Measurements from ENCODE around the gene NECAB3.
"Not testable (repeated sequence)": the region's sequence is repeated elsewhere in the genome, so short reads cannot be mapped to it uniquely, and the experiment has no call there.

NECAB3 gene

GRCh38 chr20:33651562-33652048, 22.6 kb downstream of the NECAB3 start:
- no peak for DNase-seq (ENCODE audit: low read depth in 3 of 3, low spot score in 1 of 3)

DNA sequence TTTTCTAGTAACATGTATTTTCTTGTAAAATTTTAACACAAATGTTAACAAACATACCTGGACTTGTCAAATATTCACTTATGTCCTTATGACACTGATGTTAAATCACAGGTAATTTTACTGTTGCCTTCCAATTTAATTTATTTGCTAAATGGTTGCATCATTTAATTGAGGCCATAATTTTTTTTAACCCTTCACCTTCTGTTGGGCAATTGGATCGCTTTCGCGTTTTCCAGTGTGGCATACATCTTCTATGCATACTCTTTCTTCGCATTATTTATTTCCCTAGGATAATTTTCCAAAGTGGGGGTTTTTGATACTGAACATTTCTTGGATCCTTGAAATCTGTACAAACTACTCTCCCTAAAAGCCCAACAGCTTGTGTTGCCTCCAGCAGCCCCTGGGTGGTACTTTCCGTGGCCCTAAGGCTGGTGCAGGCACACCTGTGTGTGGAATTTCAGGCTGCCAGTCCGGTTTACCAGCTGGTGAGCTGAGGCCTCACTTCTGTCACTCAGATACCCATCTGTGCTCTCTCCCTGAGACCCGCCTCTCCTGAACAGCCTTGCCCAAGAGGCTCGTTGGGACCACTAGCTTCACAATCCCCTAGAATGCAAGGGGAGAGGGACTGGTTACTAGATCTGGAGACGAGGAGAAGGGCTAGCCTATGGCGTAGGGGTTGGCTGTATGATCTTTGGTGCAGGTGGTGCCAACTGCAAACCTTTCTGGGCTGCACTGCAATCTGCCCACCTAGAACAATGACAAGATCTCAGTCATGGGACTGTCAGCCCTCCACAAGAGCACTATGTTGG, 23.3 kb downstream of the NECAB3 start:
- no peak for DNase-seq (ENCODE audit: low read depth in 3 of 3, low spot score in 1 of 3)

GRCh38 chr20:33650111-33650752, 24.0 kb downstream of the NECAB3 start:
- no peak for DNase-seq (ENCODE audit: low read depth in 3 of 3, low spot score in 1 of 3)

DNA sequence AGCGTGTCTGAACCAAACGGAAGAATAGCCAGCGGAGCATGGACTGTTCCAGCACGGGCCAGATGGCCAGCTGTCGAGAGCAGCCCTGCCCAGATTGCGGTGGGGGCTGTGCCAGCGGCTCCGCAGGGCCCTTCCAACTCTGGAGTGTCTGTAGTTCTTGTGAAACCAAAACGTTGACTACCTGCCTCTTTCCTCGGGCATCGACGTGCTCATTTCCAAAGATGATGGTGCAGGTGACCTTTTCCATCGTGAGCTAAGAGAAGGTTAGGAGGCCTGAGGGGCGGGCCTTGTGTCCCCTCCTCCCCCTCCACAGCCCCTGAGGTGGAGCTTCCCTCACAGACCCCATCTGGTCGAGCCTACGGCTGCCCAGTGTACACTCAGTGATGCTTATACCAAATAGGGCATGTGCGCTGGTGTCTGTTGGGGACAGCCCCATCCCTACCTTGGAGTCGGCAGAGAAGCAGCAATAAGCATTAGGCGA, 25.0 kb downstream of the NECAB3 start:
- no peak for DNase-seq (ENCODE audit: low read depth in 3 of 3, low spot score in 1 of 3)

GRCh38 chr20:33648396-33649004, 25.7 kb downstream of the NECAB3 start:
- no peak for DNase-seq (ENCODE audit: low read depth in 3 of 3, low spot score in 1 of 3)

- DNase-seq (ENCODE audit: low read depth in 3 of 3, low spot score in 1 of 3), result no peak
These were observed 26.4 kb downstream of the NECAB3 start for GRCh38 chr20:33647603-33648395.

GRCh38 chr20:33646959-33647602, 27.1 kb downstream of the NECAB3 start:
- DNase-seq (ENCODE audit: low read depth in 3 of 3, low spot score in 1 of 3), result not testable (repeated sequence)

- no peak for DNase-seq (ENCODE audit: low read depth in 3 of 3, low spot score in 1 of 3)
These were observed 28.0 kb downstream of the NECAB3 start for GRCh38 chr20:33646191-33646590.

DNA sequence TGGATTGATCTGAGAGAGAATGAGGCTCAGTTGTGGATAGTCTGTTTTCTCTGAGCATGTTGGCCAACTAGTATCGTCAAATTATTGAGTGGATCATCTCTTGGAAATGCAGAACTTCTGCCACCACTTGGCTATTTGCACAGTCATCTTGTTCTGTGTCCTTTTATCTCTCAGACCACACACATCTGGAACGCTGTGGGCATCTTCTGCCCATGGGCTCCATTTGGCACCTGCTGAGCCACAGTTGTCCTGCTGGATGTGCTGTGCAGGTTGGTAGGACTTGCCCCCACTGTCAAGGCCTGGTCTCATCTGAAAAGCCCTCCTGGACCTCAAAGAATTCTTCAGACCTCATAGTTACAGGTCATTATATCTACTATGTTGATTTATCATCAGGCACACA, 28.8 kb downstream of the NECAB3 start:
- no peak for DNase-seq (ENCODE audit: low read depth in 3 of 3, low spot score in 1 of 3)

- DNase-seq (ENCODE audit: low read depth in 3 of 3, low spot score in 1 of 3), result no peak
These were observed 29.2 kb downstream of the NECAB3 start for GRCh38 chr20:33645072-33645358.

GRCh38 chr20:33644313-33645071, 29.7 kb downstream of the NECAB3 start:
- no peak for DNase-seq (ENCODE audit: low read depth in 3 of 3, low spot score in 1 of 3)

DNA sequence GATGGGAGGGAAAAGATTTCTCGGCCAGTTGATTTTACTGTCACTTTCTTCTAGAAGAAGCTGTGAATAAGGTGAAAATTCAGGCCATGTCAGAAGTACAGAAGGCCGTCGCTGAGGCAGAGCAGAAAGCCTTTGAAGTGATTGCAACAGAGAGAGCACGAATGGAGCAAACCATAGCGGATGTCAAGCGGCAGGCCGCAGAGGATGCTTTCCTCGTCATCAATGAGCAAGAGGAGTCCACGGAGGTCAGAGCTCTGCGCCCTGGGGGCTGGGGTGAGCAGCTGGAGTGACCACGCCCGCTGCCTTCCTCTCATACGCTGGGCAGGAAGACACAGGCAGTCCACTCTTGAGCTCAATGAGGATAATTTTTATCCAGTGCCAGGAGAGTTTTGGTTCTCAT, 33.9 kb downstream of the NECAB3 start:
- no peak for DNase-seq (ENCODE audit: low read depth in 3 of 3, low spot score in 1 of 3)

DNA sequence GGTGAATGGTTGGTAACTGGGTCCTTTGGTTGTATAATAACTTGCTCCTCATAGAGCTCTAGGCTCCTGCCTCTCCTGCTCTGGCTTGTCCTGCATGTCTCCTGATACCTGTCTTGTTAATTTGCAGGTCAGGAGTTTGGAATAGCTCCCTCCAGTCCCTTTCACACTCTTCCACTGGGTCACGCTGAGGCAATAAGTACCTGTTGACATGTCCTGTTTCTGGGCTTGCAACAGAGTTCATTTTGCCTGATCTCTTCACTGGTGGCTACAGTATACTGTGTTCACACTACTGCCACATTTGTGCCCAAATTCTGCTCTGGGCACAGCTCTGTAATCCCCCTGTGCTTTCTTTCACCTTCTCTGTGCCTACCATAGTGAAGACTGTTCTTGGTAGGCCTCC, 37.5 kb downstream of the NECAB3 start:
- DNase-seq (ENCODE audit: low read depth in 3 of 3, low spot score in 1 of 3), result no peak

GRCh38 chr20:33635341-33635740, 38.9 kb downstream of the NECAB3 start:
- DNase-seq (ENCODE audit: low read depth in 3 of 3, low spot score in 1 of 3), result no peak

DNA sequence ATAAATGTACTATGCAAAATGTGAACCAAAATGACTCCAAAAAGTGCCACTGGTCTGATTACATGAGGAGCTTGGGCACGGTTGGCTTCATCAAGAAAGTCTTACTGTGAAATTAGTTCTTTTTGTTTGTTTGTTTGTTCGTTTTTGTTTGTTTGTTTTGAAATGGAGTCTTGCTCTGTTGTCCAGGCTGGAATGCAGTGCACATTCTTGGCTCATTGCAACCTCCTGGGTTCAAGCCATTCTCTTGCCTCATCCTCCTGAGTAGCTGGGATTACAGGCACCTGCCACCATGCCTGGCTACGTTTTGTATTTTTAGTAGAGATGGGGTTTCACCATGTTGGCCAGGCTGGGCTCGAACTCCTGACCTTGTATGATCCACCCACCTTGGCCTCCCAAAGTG, 42.3 kb downstream of the NECAB3 start:
- DNase-seq (ENCODE audit: low read depth in 3 of 3, low spot score in 1 of 3), result not testable (repeated sequence)

GRCh38 chr20:33630507-33630906, 43.7 kb downstream of the NECAB3 start:
- no peak for DNase-seq (ENCODE audit: low read depth in 3 of 3, low spot score in 1 of 3)

GRCh38 chr20:33629979-33630378, 44.2 kb downstream of the NECAB3 start:
- DNase-seq (ENCODE audit: low read depth in 3 of 3, low spot score in 1 of 3), result no peak

GRCh38 chr20:33629533-33629932, 44.7 kb downstream of the NECAB3 start:
- DNase-seq (ENCODE audit: low read depth in 3 of 3, low spot score in 1 of 3), result no peak

GRCh38 chr20:33627577-33628216, 46.5 kb downstream of the NECAB3 start:
- no peak for DNase-seq (ENCODE audit: low read depth in 3 of 3, low spot score in 1 of 3)

DNA sequence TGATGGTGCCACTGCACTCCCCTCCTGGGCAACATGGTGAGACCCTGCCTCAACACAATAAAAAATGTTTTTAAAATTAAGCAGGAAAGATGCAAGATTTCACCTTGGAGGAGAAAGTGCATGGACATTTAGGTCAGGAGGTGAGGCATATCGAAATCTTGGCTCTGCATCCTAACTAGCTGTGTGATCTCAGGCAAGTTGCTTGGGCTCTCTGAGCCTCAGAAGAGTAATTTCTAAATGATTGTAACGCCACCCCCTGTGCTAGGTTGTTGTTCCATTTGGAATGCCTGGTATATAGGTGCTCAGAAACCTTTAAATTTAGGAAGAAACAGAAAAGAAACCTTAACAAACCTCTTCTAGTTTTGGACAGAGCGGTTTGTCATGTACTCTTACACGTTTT, 48.0 kb downstream of the NECAB3 start:
- no peak for DNase-seq (ENCODE audit: low read depth in 3 of 3, low spot score in 1 of 3)
